HepG2 (cell line): Measurements from ENCODE around the gene WNT2B. TPM values are rescaled to one million over a fixed set of nuclear protein-coding genes. Genes with fewer than 3 reads are reported as not detected.

ENCODE experiments used
- BCLAF1 ChIP-seq: fragments of 450-650 bp; IDR thresholded peaks from 2 replicates; pipeline ENCODE4 v1.6.1; 2017; ENCODE audit warnings: mild to moderate bottlenecking
- CAMTA2 ChIP-seq: sonication (generic); formaldehyde crosslinking; IDR thresholded peaks from 2 replicates; pipeline ENCODE4 v1.4.0; 2020; ENCODE audit warnings: mild to moderate bottlenecking, missing genetic modification reagents, borderline replicate concordance
- CBX2 ChIP-seq, 2 experiments: fragments of 200-600 bp in 1 of 2; sonication (generic); formaldehyde crosslinking in 1 of 2; IDR thresholded peaks; 2 replicates each; pipeline versions ENCODE4 v1.7.0 to v1.8.1; 2018 to 2022; ENCODE audit warnings: low read depth in 2 of 2, low read length in 1 of 2, mild to moderate bottlenecking in 1 of 2, missing genetic modification reagents in 1 of 2
- E2F1 ChIP-seq: sonication (generic); formaldehyde crosslinking; IDR thresholded peaks from 2 replicates; pipeline ENCODE4 v1.5.0; 2020; ENCODE audit warnings: missing genetic modification reagents
- HMGA1 ChIP-seq: sonication (generic); formaldehyde crosslinking; conservative IDR thresholded peaks from 2 replicates; pipeline ENCODE4 v1.4.0; 2020; ENCODE audit warnings: missing genetic modification reagents
- KDM2A ChIP-seq: sonication (generic); formaldehyde crosslinking; IDR thresholded peaks from 2 replicates; pipeline ENCODE4 v1.4.0; 2020; ENCODE audit warnings: low read depth, missing genetic modification reagents, borderline replicate concordance
- KLF9 ChIP-seq: IDR thresholded peaks from 2 replicates; pipeline ENCODE4 v1.6.1; 2016; ENCODE audit warnings: low read depth
- LCORL ChIP-seq, 2 experiments: fragments of 450-650 bp in 1 of 2; sonication (generic) in 1 of 2; formaldehyde crosslinking in 1 of 2; IDR thresholded peaks; 2 replicates each; pipeline versions ENCODE4 v1.5.0 to v1.6.1; 2017 to 2020; ENCODE audit warnings: antibody characterized with exemption in 1 of 2, missing genetic modification reagents in 1 of 2
- MXD3 ChIP-seq: IDR thresholded peaks from 2 replicates; pipeline ENCODE4 v1.6.1; 2016; ENCODE audit warnings: mild to moderate bottlenecking, missing biosample characterization, missing genetic modification reagents
- PHB2 ChIP-seq: fragments of 450-650 bp; IDR thresholded peaks from 2 replicates; pipeline ENCODE4 v1.6.1; 2018; ENCODE audit not compliant: partially characterized antibody
- RELA ChIP-seq: sonication (generic); formaldehyde crosslinking; IDR thresholded peaks from 2 replicates; pipeline ENCODE4 v1.4.0; 2020; ENCODE audit warnings: missing genetic modification reagents
- SOX6 ChIP-seq, 2 experiments: fragments of 450-650 bp in 1 of 2; sonication (generic) in 1 of 2; formaldehyde crosslinking in 1 of 2; IDR thresholded peaks; 2 replicates each; pipeline versions ENCODE4 v1.4.0 to v1.6.1; 2017 to 2020; ENCODE audit warnings: antibody characterized with exemption in 1 of 2, mild to moderate bottlenecking in 1 of 2, missing genetic modification reagents in 1 of 2
- THAP9 ChIP-seq: sonication (generic); formaldehyde crosslinking; IDR thresholded peaks from 2 replicates; pipeline ENCODE4; 2020; ENCODE audit warnings: missing genetic modification reagents, mild to moderate bottlenecking, borderline replicate concordance
- TIGD3 ChIP-seq: sonication (generic); formaldehyde crosslinking; IDR thresholded peaks from 2 replicates; pipeline ENCODE4 v1.5.1; 2020; ENCODE audit warnings: mild to moderate bottlenecking, missing genetic modification reagents, borderline replicate concordance
- ZIK1 ChIP-seq: sonication (generic); formaldehyde crosslinking; IDR thresholded peaks from 2 replicates; pipeline ENCODE4 v1.5.0; 2020; ENCODE audit warnings: mild to moderate bottlenecking, low read depth, missing genetic modification reagents, borderline replicate concordance
- ZNF501 ChIP-seq: sonication (generic); formaldehyde crosslinking; IDR thresholded peaks from 2 replicates; pipeline ENCODE4 v1.5.1; 2020; ENCODE audit warnings: mild to moderate bottlenecking, moderate library complexity, missing genetic modification reagents
- ZNF703 ChIP-seq: sonication (generic); formaldehyde crosslinking; IDR thresholded peaks from 2 replicates; pipeline ENCODE4 v1.5.1; 2020; ENCODE audit warnings: missing genetic modification reagents, mild to moderate bottlenecking, moderate library complexity, borderline replicate concordance
- polyA plus RNA-seq, 8 experiments: library from polyadenylated mRNA; depleted of rRNA in 3 of 8; stranded (reverse) in 7 of 8; unstranded in 1 of 8; fragments of >200 nt; fragmentation: Illumina TruSeq in 4 of 8; extraction: Trizol in 4 of 8; gene quantifications; 2 replicates each; pipeline versions ENCODE4 v1.2.1 to v1.2.3, GENCODE V29; 2011 to 2016; ENCODE audit warnings: low read depth in 4 of 8, missing spikeins in 1 of 8, mixed read lengths in 1 of 8; ENCODE audit not compliant: insufficient read depth in 1 of 8
- total RNA-seq, 5 experiments: library from RNA; depleted of rRNA; stranded (reverse); fragments of >200 nt; fragmentation: Illumina TruSeq; extraction: Trizol; gene quantifications; 2 replicates each; pipeline ENCODE4 v1.2.3, GENCODE V29; 2016; ENCODE audit warnings: low read depth in 1 of 5

WNT2B gene
- total and polyA plus RNA-seq, 2 of the 13 experiments (the other 11 are each of a cell fraction or from before 2014, with no cell fraction given): 0.11 to 0.32 TPM

- TF ChIP-seq CBX2 (IDR thresholded peaks at IDR 0.05; ENCODE audit: low read depth, low read length): no peak
- peak; percentile 52; the same call in 1 of the 2 replicates for TF ChIP-seq CBX2 (CRISPR knock-in tag; IDR thresholded peaks at IDR 0.05; ENCODE audit: low read depth)
- no peak for TF ChIP-seq ZNF703
- no peak for TF ChIP-seq HMGA1 (CRISPR knock-in tag)
- no peak for TF ChIP-seq LCORL (IDR thresholded peaks at IDR 0.05)
- TF ChIP-seq LCORL (CRISPR knock-in tag; IDR thresholded peaks at IDR 0.05): no peak
- TF ChIP-seq TIGD3 (CRISPR knock-in tag): no peak
- TF ChIP-seq MXD3 (CRISPR knock-in tag): no peak
- peak; percentile 96 for TF ChIP-seq KDM2A (CRISPR knock-in tag)
- TF ChIP-seq PHB2: no peak
- peak; percentile 41; the same call in 1 of the 2 replicates for TF ChIP-seq CAMTA2 (CRISPR knock-in tag)
- no peak for TF ChIP-seq RELA
- TF ChIP-seq THAP9 (CRISPR knock-in tag): peak; percentile 41; the same call in 1 of the 2 replicates
- no peak for TF ChIP-seq BCLAF1
- 0 out of 2 replicates have a peak, but pooled peaks have one; percentile 39 for TF ChIP-seq ZIK1 (CRISPR knock-in tag)
- TF ChIP-seq E2F1: 0 out of 2 replicates have a peak, but pooled peaks have one; percentile 39
- TF ChIP-seq SOX6 (IDR thresholded peaks at IDR 0.05): no peak
- TF ChIP-seq SOX6 (CRISPR knock-in tag; IDR thresholded peaks at IDR 0.05): peak; percentile 54; the same call in 1 of the 2 replicates
- no peak for TF ChIP-seq KLF9 (CRISPR knock-in tag)
- peak; percentile 64; the same call in 1 of the 2 replicates for TF ChIP-seq ZNF501 (CRISPR knock-in tag)
These were observed 42.6 kb upstream of the WNT2B start (continued) for GRCh38 chr1:112466078-112466660.
